Nephron progenitor cell (in vitro differentiated cells): ENCODE measurements around the gene IKZF3.

Experiments used
- DNase-seq: peaks from one replicate; pipeline ENCODE4 v3.0.0; 2021
- H3K27ac Mint-ChIP-seq: 2 replicates; pipeline ENCODE4 v1.8.0; 2021; ENCODE audit warnings: mild to moderate bottlenecking, moderate library complexity, mixed read lengths
- H3K27me3 Mint-ChIP-seq: 2 replicates; pipeline ENCODE4 v1.8.0; 2021; ENCODE audit warnings: mild to moderate bottlenecking, low read depth, mixed read lengths; ENCODE audit not compliant: poor library complexity
- H3K36me3 Mint-ChIP-seq: 2 replicates; pipeline ENCODE4 v1.8.0; 2021; ENCODE audit warnings: low read depth, mixed read lengths
- H3K4me1 Mint-ChIP-seq: 2 replicates; pipeline ENCODE4 v1.8.0; 2021; ENCODE audit warnings: mixed read lengths
- H3K4me3 Mint-ChIP-seq: 2 replicates; pipeline ENCODE4 v1.8.0; 2021; ENCODE audit warnings: mild to moderate bottlenecking, moderate library complexity, mixed read lengths
- H3K9me3 Mint-ChIP-seq: 2 replicates; pipeline ENCODE4 v1.8.0; 2021; ENCODE audit warnings: mild to moderate bottlenecking, moderate library complexity, mixed read lengths
- CTCF ChIP-seq: fragments of 200-600 bp; sonication (generic); IDR thresholded peaks from 2 replicates; pipeline ENCODE4 v1.5.0; 2021; ENCODE audit warnings: antibody characterized with exemption

The IKZF3 gene

GRCh38 chr17:39755554-39756379 is 108.3 kb downstream of the IKZF3 start:
- Mint-ChIP-seq H3K4me3 (peak overlapping the region; percentile 63), H3K36me3 (no peaks in the 10 kb centered on the region), H3K27me3 (peaks cover 42% of the 10 kb centered on the region), H3K4me1 (peaks cover 39% of the 10 kb centered on the region), H3K9me3 (no peaks in the 10 kb centered on the region), H3K27ac (no peak overlapping the region)
- no peak for TF ChIP-seq CTCF
- no peak for DNase-seq

GRCh38 chr17:39754958-39755553 is 109.1 kb downstream of the IKZF3 start:
- H3K27me3 Mint-ChIP-seq = peaks cover 40% of the 10 kb centered on the region
- H3K36me3 Mint-ChIP-seq = no peaks in the 10 kb centered on the region
- peak overlapping the region; percentile 63 for H3K4me3 Mint-ChIP-seq
- no peak for DNase-seq
- H3K4me1 Mint-ChIP-seq = peaks cover 39% of the 10 kb centered on the region
- no peaks in the 10 kb centered on the region for H3K9me3 Mint-ChIP-seq
- H3K27ac Mint-ChIP-seq = no peak overlapping the region
- TF ChIP-seq CTCF = no peak

GRCh38 chr17:39754161-39754957 is 109.8 kb downstream of the IKZF3 start:
- H3K27me3 Mint-ChIP-seq = peaks cover 35% of the 10 kb centered on the region
- H3K4me3 Mint-ChIP-seq = peak overlapping the region; percentile 63
- H3K36me3 Mint-ChIP-seq = no peaks in the 10 kb centered on the region
- H3K9me3 Mint-ChIP-seq = no peaks in the 10 kb centered on the region
- peak; percentile 95 for TF ChIP-seq CTCF
- DNase-seq = peak; percentile 92
- H3K27ac Mint-ChIP-seq = no peak overlapping the region
- peaks cover 39% of the 10 kb centered on the region for H3K4me1 Mint-ChIP-seq

GRCh38 chr17:39753514-39754160 is 110.5 kb downstream of the IKZF3 start:
- no peak for TF ChIP-seq CTCF
- no peak overlapping the region for H3K27ac Mint-ChIP-seq
- DNase-seq = peak; percentile 64
- peak overlapping the region; percentile 68 for H3K4me3 Mint-ChIP-seq
- H3K27me3 Mint-ChIP-seq = peaks cover 34% of the 10 kb centered on the region
- peaks cover 39% of the 10 kb centered on the region for H3K4me1 Mint-ChIP-seq
- no peaks in the 10 kb centered on the region for H3K36me3 Mint-ChIP-seq
- H3K9me3 Mint-ChIP-seq = no peaks in the 10 kb centered on the region

GRCh38 chr17:39752241-39752881 is 111.8 kb downstream of the IKZF3 start:
- Mint-ChIP-seq H3K36me3 (no peaks in the 10 kb centered on the region), H3K27me3 (peaks cover 26% of the 10 kb centered on the region), H3K4me1 (peaks cover 39% of the 10 kb centered on the region), H3K9me3 (no peaks in the 10 kb centered on the region), H3K4me3 (peak overlapping the region; percentile 63), H3K27ac (peak overlapping the region; percentile 29)
- no peak for TF ChIP-seq CTCF
- peak; percentile 27 for DNase-seq
